ENCODE measurements around the gene TGM2.

GRCh38 chr20:38147163-38147562, 17.9 kb downstream of the TGM2 start:
- no peak for TF ChIP-seq POLR2A (IDR thresholded peaks at IDR 0.05)
- TF ChIP-seq, protein P1, sequence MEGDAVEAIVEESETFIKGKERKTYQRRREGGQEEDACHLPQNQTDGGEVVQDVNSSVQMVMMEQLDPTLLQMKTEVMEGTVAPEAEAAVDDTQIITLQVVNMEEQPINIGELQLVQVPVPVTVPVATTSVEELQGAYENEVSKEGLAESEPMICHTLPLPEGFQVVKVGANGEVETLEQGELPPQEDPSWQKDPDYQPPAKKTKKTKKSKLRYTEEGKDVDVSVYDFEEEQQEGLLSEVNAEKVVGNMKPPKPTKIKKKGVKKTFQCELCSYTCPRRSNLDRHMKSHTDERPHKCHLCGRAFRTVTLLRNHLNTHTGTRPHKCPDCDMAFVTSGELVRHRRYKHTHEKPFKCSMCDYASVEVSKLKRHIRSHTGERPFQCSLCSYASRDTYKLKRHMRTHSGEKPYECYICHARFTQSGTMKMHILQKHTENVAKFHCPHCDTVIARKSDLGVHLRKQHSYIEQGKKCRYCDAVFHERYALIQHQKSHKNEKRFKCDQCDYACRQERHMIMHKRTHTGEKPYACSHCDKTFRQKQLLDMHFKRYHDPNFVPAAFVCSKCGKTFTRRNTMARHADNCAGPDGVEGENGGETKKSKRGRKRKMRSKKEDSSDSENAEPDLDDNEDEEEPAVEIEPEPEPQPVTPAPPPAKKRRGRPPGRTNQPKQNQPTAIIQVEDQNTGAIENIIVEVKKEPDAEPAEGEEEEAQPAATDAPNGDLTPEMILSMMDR (IDR thresholded peaks at IDR 0.05) = no peak

Measured in esophagus squamous epithelium (tissue), 4 donors.